Activated CD4-positive, alpha-beta T cell treated with anti-CD3 and anti-CD28 coated beads, Interleukin-2, amount 10 ng/mL, durations not matched to agents 7 days and 5 days (primary cell): ENCODE results near the gene ZNF277. TPM values are rescaled to one million over a fixed set of nuclear protein-coding genes. Genes with fewer than 3 reads are reported as not detected.
A peak's percentile ranks its signal among the peaks of the same experiment; 100 is the strongest.

ENCODE experiments used
- CTCF ChIA-PET: fragments of 350-600 bp; sonication (Branson Sonifier 250); formaldehyde crosslinking; loops from one replicate; lab custom pipeline; 2021; ENCODE audit warnings: antibody characterized with exemption; lab: Charles Lee
- POLR2A ChIA-PET: fragments of 350-600 bp; sonication (Branson Sonifier 250); formaldehyde crosslinking; loops from one replicate; lab custom pipeline; 2021; ENCODE audit warnings: antibody characterized with exemption; lab: Charles Lee
- DNase-seq: peaks from one replicate; pipeline ENCODE4 v3.0.0-alpha.2; 2020
- H3K27ac Mint-ChIP-seq: one replicate; pipeline ENCODE4 v1.8.0; 2021; ENCODE audit warnings: mild to moderate bottlenecking, moderate library complexity, mixed read lengths
- H3K27me3 Mint-ChIP-seq: one replicate; pipeline ENCODE4 v1.8.0; 2021; ENCODE audit warnings: mixed read lengths
- H3K36me3 Mint-ChIP-seq: one replicate; pipeline ENCODE4 v1.8.0; 2021; ENCODE audit warnings: low read depth, mixed read lengths
- H3K4me1 Mint-ChIP-seq: one replicate; pipeline ENCODE4 v1.8.0; 2021; ENCODE audit warnings: mixed read lengths
- H3K4me3 Mint-ChIP-seq: one replicate; pipeline ENCODE4 v1.8.0; 2021; ENCODE audit warnings: mild to moderate bottlenecking, moderate library complexity, mixed read lengths
- H3K9me3 Mint-ChIP-seq: one replicate; pipeline ENCODE4 v1.8.0; 2021; ENCODE audit warnings: mixed read lengths
- total RNA-seq, 2 experiments: library from RNA; stranded (reverse); gene quantifications; one replicate each; pipeline ENCODE4 v1.2.3, GENCODE V29; 2021

Gene ZNF277
- total RNA-seq, 2 experiments from 2014 or later = 21.2 to 21.5 TPM

GRCh38 chr7:112205343-112206237, 905 bp upstream of the ZNF277 start:
- Mint-ChIP-seq H3K4me3 (peak overlapping the region; percentile 90), H3K36me3 (peaks cover 2% of the 10 kb centered on the region), H3K9me3 (no peaks in the 10 kb centered on the region), H3K27ac (no peak overlapping the region), H3K4me1 (peaks cover 33% of the 10 kb centered on the region), H3K27me3 (peaks cover 39% of the 10 kb centered on the region)
- POLR2A ChIA-PET = no interaction called here
- CTCF ChIA-PET = interaction anchor here (0.6 to 0.7 kb wide), 2 partner anchors 26 to 192 kb away, joined by 3 read pairs; no protein-coding TSS in a partner anchor
- peak; percentile 31 for DNase-seq

- Mint-ChIP-seq H3K27ac (peak overlapping the region; percentile 92), H3K27me3 (peaks cover 26% of the 10 kb centered on the region), H3K36me3 (peaks cover 2% of the 10 kb centered on the region), H3K4me3 (peak overlapping the region; percentile 90), H3K9me3 (no peaks in the 10 kb centered on the region), H3K4me1 (peaks cover 33% of the 10 kb centered on the region)
- ChIA-PET POLR2A (interaction anchor here (0.5 kb wide), 1 partner anchor 113 kb away, joined by 9 read pairs; no protein-coding TSS in a partner anchor), CTCF (no interaction called here)
- DNase-seq = peak; percentile 15
These were observed 597 bp downstream of the ZNF277 start for GRCh38 chr7:112206991-112207592.

- H3K27me3 Mint-ChIP-seq = peaks cover 25% of the 10 kb centered on the region
- H3K36me3 Mint-ChIP-seq = peaks cover 2% of the 10 kb centered on the region
- H3K27ac Mint-ChIP-seq = no peak overlapping the region
- peaks cover 33% of the 10 kb centered on the region for H3K4me1 Mint-ChIP-seq
- POLR2A ChIA-PET = no interaction called here
- no peaks in the 10 kb centered on the region for H3K9me3 Mint-ChIP-seq
- CTCF ChIA-PET = no interaction called here
- DNase-seq = no peak
- H3K4me3 Mint-ChIP-seq = peak overlapping the region; percentile 90
These were observed 1.3 kb downstream of the ZNF277 start for GRCh38 chr7:112207765-112208164.

GRCh38 chr7:112211348-112211907, 4.9 kb downstream of the ZNF277 start:
- Mint-ChIP-seq H3K4me3 (no peak overlapping the region), H3K36me3 (peaks cover 2% of the 10 kb centered on the region), H3K9me3 (no peaks in the 10 kb centered on the region), H3K27ac (no peak overlapping the region), H3K27me3 (no peaks in the 10 kb centered on the region), H3K4me1 (peaks cover 13% of the 10 kb centered on the region)
- DNase-seq = no peak
- ChIA-PET CTCF (no interaction called here), POLR2A (no interaction called here)

- peaks cover 9% of the 10 kb centered on the region for H3K4me1 Mint-ChIP-seq
These were observed 6.1 kb downstream of the ZNF277 start for GRCh38 chr7:112212571-112212970.

GRCh38 chr7:112213735-112214134, 7.2 kb downstream of the ZNF277 start:
- Mint-ChIP-seq H3K4me3 (no peak overlapping the region), H3K27ac (no peak overlapping the region), H3K9me3 (no peaks in the 10 kb centered on the region), H3K4me1 (peaks cover 5% of the 10 kb centered on the region), H3K36me3 (peaks cover 2% of the 10 kb centered on the region), H3K27me3 (no peaks in the 10 kb centered on the region)
- ChIA-PET CTCF (interaction anchor here (1.3 kb wide), 1 partner anchor 15 kb away, joined by 4 read pairs; no protein-coding TSS in a partner anchor), POLR2A (no interaction called here)
- no peak for DNase-seq

More at GRCh38 chr7:112212571-112212970, 6.1 kb downstream of the ZNF277 start:
- CTCF ChIA-PET = no interaction called here
- no peaks in the 10 kb centered on the region for H3K27me3 Mint-ChIP-seq
- no peak for DNase-seq
- no peak overlapping the region for H3K4me3 Mint-ChIP-seq
- POLR2A ChIA-PET = no interaction called here
- peaks cover 2% of the 10 kb centered on the region for H3K36me3 Mint-ChIP-seq
- no peaks in the 10 kb centered on the region for H3K9me3 Mint-ChIP-seq
- no peak overlapping the region for H3K27ac Mint-ChIP-seq

GRCh38 chr7:112214268-112214667, 7.8 kb downstream of the ZNF277 start:
- Mint-ChIP-seq H3K4me3 (no peak overlapping the region), H3K27me3 (no peaks in the 10 kb centered on the region), H3K27ac (no peak overlapping the region), H3K36me3 (no peaks in the 10 kb centered on the region), H3K4me1 (peaks cover 2% of the 10 kb centered on the region), H3K9me3 (no peaks in the 10 kb centered on the region)
- no peak for DNase-seq
- ChIA-PET CTCF (interaction anchor here (1.3 kb wide), 1 partner anchor 16 kb away, joined by 4 read pairs; no protein-coding TSS in a partner anchor), POLR2A (no interaction called here)

GRCh38 chr7:112214883-112215282, 8.4 kb downstream of the ZNF277 start:
- Mint-ChIP-seq H3K27me3 (no peaks in the 10 kb centered on the region), H3K9me3 (no peaks in the 10 kb centered on the region), H3K36me3 (no peaks in the 10 kb centered on the region), H3K27ac (no peak overlapping the region), H3K4me3 (no peak overlapping the region), H3K4me1 (peaks cover 2% of the 10 kb centered on the region)
- no peak for DNase-seq
- ChIA-PET POLR2A (no interaction called here), CTCF (interaction anchor here (1.3 kb wide), 1 partner anchor 16 kb away, joined by 4 read pairs; no protein-coding TSS in a partner anchor)

GRCh38 chr7:112215787-112216186, 9.3 kb downstream of the ZNF277 start:
- H3K36me3 Mint-ChIP-seq = no peaks in the 10 kb centered on the region
- CTCF ChIA-PET = no interaction called here
- DNase-seq = no peak
- H3K4me3 Mint-ChIP-seq = no peak overlapping the region
- H3K27me3 Mint-ChIP-seq = no peaks in the 10 kb centered on the region
- H3K4me1 Mint-ChIP-seq = peaks cover 2% of the 10 kb centered on the region
- no peak overlapping the region for H3K27ac Mint-ChIP-seq
- POLR2A ChIA-PET = no interaction called here
- no peaks in the 10 kb centered on the region for H3K9me3 Mint-ChIP-seq

GRCh38 chr7:112220877-112221434, 14.5 kb downstream of the ZNF277 start:
- peaks cover 6% of the 10 kb centered on the region for H3K36me3 Mint-ChIP-seq
- no peak for DNase-seq
- no peak overlapping the region for H3K4me3 Mint-ChIP-seq
- ChIA-PET POLR2A (no interaction called here), CTCF (no interaction called here)
- H3K4me1 Mint-ChIP-seq = no peaks in the 10 kb centered on the region
- no peaks in the 10 kb centered on the region for H3K27me3 Mint-ChIP-seq
- H3K27ac Mint-ChIP-seq = no peak overlapping the region
- no peaks in the 10 kb centered on the region for H3K9me3 Mint-ChIP-seq

- Mint-ChIP-seq H3K27me3 (no peaks in the 10 kb centered on the region), H3K36me3 (peaks cover 6% of the 10 kb centered on the region), H3K9me3 (no peaks in the 10 kb centered on the region), H3K4me1 (no peaks in the 10 kb centered on the region), H3K4me3 (no peak overlapping the region), H3K27ac (no peak overlapping the region)
- ChIA-PET CTCF (no interaction called here), POLR2A (no interaction called here)
- DNase-seq = no peak
These were observed 16.8 kb downstream of the ZNF277 start for GRCh38 chr7:112223310-112223709.

GRCh38 chr7:112224186-112224585, 17.7 kb downstream of the ZNF277 start:
- Mint-ChIP-seq H3K4me1 (no peaks in the 10 kb centered on the region), H3K36me3 (peaks cover 6% of the 10 kb centered on the region), H3K27ac (no peak overlapping the region), H3K4me3 (no peak overlapping the region), H3K9me3 (no peaks in the 10 kb centered on the region), H3K27me3 (no peaks in the 10 kb centered on the region)
- POLR2A ChIA-PET = no interaction called here
- CTCF ChIA-PET = no interaction called here
- DNase-seq = no peak
